Measurements from ENCODE around the gene SAP30L. TPM values are rescaled to one million over a fixed set of nuclear protein-coding genes. Genes with fewer than 3 reads are reported as not detected.

The SAP30L gene
- total RNA-seq, 2 experiments from 2014 or later, result 22.1 to 24.5 TPM

- intact Hi-C loops (cut with DNase I, micrococcal nuclease), result loop anchor here in 1 of 2 experiments (5.0 kb wide), 3 partner anchors 249 to 411 kb away; partner anchors contain the start of genes CNOT8 and LARP1
- ATAC-seq (no peak), DNase-seq (peak; percentile 65)
- Mint-ChIP-seq H3K4me1 (peaks cover 43% of the 10 kb centered on the region), H3K27ac (peak overlapping the region; percentile 66), H3K27me3 (no peaks in the 10 kb centered on the region), H3K9me3 (ENCODE audit: low read depth) (no peaks in the 10 kb centered on the region), H3K4me3 (peak overlapping the region; percentile 87), H3K36me3 (ENCODE audit: low read depth) (peaks cover 30% of the 10 kb centered on the region)
- POLR2A ChIA-PET, result no interaction called here
- CTCF ChIA-PET, result interaction anchor here (0.6 to 0.9 kb wide), 2 partner anchors 22 to 172 kb away, joined by 3 to 5 read pairs; no protein-coding TSS in a partner anchor
These were observed 645 bp downstream of the SAP30L start for GRCh38 chr5:154446195-154447088.

GRCh38 chr5:154447089-154447725 is 1.4 kb downstream of the SAP30L start:
- DNase-seq (no peak), ATAC-seq (no peak)
- ChIA-PET POLR2A (no interaction called here), CTCF (interaction anchor here (0.6 to 1.6 kb wide), 5 partner anchors 11 to 200 kb away, joined by 3 to 5 read pairs (median 4); no protein-coding TSS in a partner anchor)
- Mint-ChIP-seq H3K27me3 (no peaks in the 10 kb centered on the region), H3K9me3 (ENCODE audit: low read depth) (no peaks in the 10 kb centered on the region), H3K36me3 (ENCODE audit: low read depth) (peaks cover 27% of the 10 kb centered on the region), H3K4me1 (peaks cover 43% of the 10 kb centered on the region), H3K4me3 (peak overlapping the region; percentile 87), H3K27ac (peak overlapping the region; percentile 66)
- intact Hi-C loops (cut with DNase I, micrococcal nuclease), result loop anchor here in 1 of 2 experiments (5.0 kb wide), 3 partner anchors 250 to 410 kb away; partner anchors contain the start of genes CNOT8 and LARP1

- Mint-ChIP-seq H3K27ac (no peak overlapping the region), H3K27me3 (no peaks in the 10 kb centered on the region), H3K4me3 (no peak overlapping the region), H3K36me3 (ENCODE audit: low read depth) (peaks cover 34% of the 10 kb centered on the region), H3K4me1 (peaks cover 37% of the 10 kb centered on the region), H3K9me3 (ENCODE audit: low read depth) (no peaks in the 10 kb centered on the region)
- no peak for ATAC-seq
- intact Hi-C loops (cut with DNase I, micrococcal nuclease), result loop anchor here in 1 of 2 experiments (5.0 kb wide), 3 partner anchors 252 to 408 kb away; partner anchors contain the start of genes CNOT8 and LARP1
- no peak for DNase-seq
- POLR2A ChIA-PET, result no interaction called here
- CTCF ChIA-PET, result interaction anchor here (1.6 to 1.9 kb wide), 2 partner anchors 13 to 74 kb away, joined by 3 to 6 read pairs; no protein-coding TSS in a partner anchor
These were observed 4.0 kb downstream of the SAP30L start for GRCh38 chr5:154449786-154450185.

GRCh38 chr5:154451957-154452356 is 6.2 kb downstream of the SAP30L start:
- peaks cover 35% of the 10 kb centered on the region for H3K4me1 Mint-ChIP-seq
- no peak for ATAC-seq
- no peak overlapping the region for H3K4me3 Mint-ChIP-seq
- CTCF ChIA-PET, result no interaction called here
- peaks cover 40% of the 10 kb centered on the region for H3K36me3 Mint-ChIP-seq (ENCODE audit: low read depth)
- H3K27ac Mint-ChIP-seq, result no peak overlapping the region
- no peaks in the 10 kb centered on the region for H3K27me3 Mint-ChIP-seq
- POLR2A ChIA-PET, result no interaction called here
- DNase-seq, result no peak
- H3K9me3 Mint-ChIP-seq (ENCODE audit: low read depth), result no peaks in the 10 kb centered on the region
- intact Hi-C loops (cut with DNase I, micrococcal nuclease), result no loop called here

- ATAC-seq (no peak), DNase-seq (no peak)
- Mint-ChIP-seq H3K36me3 (ENCODE audit: low read depth) (peaks cover 47% of the 10 kb centered on the region), H3K4me3 (no peak overlapping the region), H3K9me3 (ENCODE audit: low read depth) (no peaks in the 10 kb centered on the region), H3K27me3 (no peaks in the 10 kb centered on the region), H3K27ac (no peak overlapping the region), H3K4me1 (peaks cover 3% of the 10 kb centered on the region)
- intact Hi-C loops (cut with DNase I, micrococcal nuclease), result no loop called here
- ChIA-PET POLR2A (no interaction called here), CTCF (interaction anchor here (1.6 kb wide), 1 partner anchor 13 kb away, joined by 4 read pairs; no protein-coding TSS in a partner anchor)
These were observed 9.8 kb downstream of the SAP30L start for GRCh38 chr5:154455585-154455984.

- CTCF ChIA-PET, result interaction anchor here (0.6 to 1.6 kb wide), 3 partner anchors 12 to 40 kb away, joined by 3 to 5 read pairs (median 4); no protein-coding TSS in a partner anchor
- peaks cover 38% of the 10 kb centered on the region for H3K36me3 Mint-ChIP-seq (ENCODE audit: low read depth)
- no peak for ATAC-seq
These were observed 10.7 kb downstream of the SAP30L start for GRCh38 chr5:154456540-154456939.

GRCh38 chr5:154459015-154459414 is 13.2 kb downstream of the SAP30L start:
- CTCF ChIA-PET, result interaction anchor here (0.5 to 2.3 kb wide), 4 partner anchors 8 to 360 kb away, joined by 3 to 6 read pairs (median 4); no protein-coding TSS in a partner anchor
- POLR2A ChIA-PET, result interaction anchor here (0.7 kb wide), 1 partner anchor 108 kb away, joined by 4 read pairs; no protein-coding TSS in a partner anchor
- Mint-ChIP-seq H3K9me3 (ENCODE audit: low read depth) (no peaks in the 10 kb centered on the region), H3K27ac (no peak overlapping the region), H3K36me3 (ENCODE audit: low read depth) (peaks cover 26% of the 10 kb centered on the region), H3K4me1 (no peaks in the 10 kb centered on the region), H3K4me3 (no peak overlapping the region), H3K27me3 (no peaks in the 10 kb centered on the region)
- DNase-seq (no peak), ATAC-seq (no peak)
- intact Hi-C loops (cut with DNase I, micrococcal nuclease), result no loop called here

More at GRCh38 chr5:154456540-154456939, 10.7 kb downstream of the SAP30L start:
- no peak for DNase-seq
- POLR2A ChIA-PET, result no interaction called here
- intact Hi-C loops (cut with DNase I, micrococcal nuclease), result no loop called here
- Mint-ChIP-seq H3K9me3 (ENCODE audit: low read depth) (no peaks in the 10 kb centered on the region), H3K27me3 (no peaks in the 10 kb centered on the region), H3K4me3 (no peak overlapping the region), H3K27ac (no peak overlapping the region), H3K4me1 (no peaks in the 10 kb centered on the region)

- ATAC-seq, result no peak
- no peaks in the 10 kb centered on the region for H3K9me3 Mint-ChIP-seq (ENCODE audit: low read depth)
- POLR2A ChIA-PET, result no interaction called here
- no peak for DNase-seq
- intact Hi-C loops (cut with DNase I, micrococcal nuclease), result no loop called here
- H3K36me3 Mint-ChIP-seq (ENCODE audit: low read depth), result peaks cover 23% of the 10 kb centered on the region
- no peak overlapping the region for H3K4me3 Mint-ChIP-seq
- H3K4me1 Mint-ChIP-seq, result no peaks in the 10 kb centered on the region
- no peak overlapping the region for H3K27ac Mint-ChIP-seq
- CTCF ChIA-PET, result interaction anchor here (1.8 to 3.9 kb wide), 2 partner anchors 12 to 387 kb away, joined by 6 to 15 read pairs; no protein-coding TSS in a partner anchor
- no peaks in the 10 kb centered on the region for H3K27me3 Mint-ChIP-seq
These were observed 14.4 kb downstream of the SAP30L start for GRCh38 chr5:154460172-154460571.

GRCh38 chr5:154461531-154461930 is 15.7 kb downstream of the SAP30L start:
- H3K9me3 Mint-ChIP-seq (ENCODE audit: low read depth), result no peaks in the 10 kb centered on the region
- ATAC-seq (no peak), DNase-seq (no peak)
- no peak overlapping the region for H3K27ac Mint-ChIP-seq
- peaks cover 14% of the 10 kb centered on the region for H3K36me3 Mint-ChIP-seq (ENCODE audit: low read depth)
- no peaks in the 10 kb centered on the region for H3K27me3 Mint-ChIP-seq
- no peak overlapping the region for H3K4me3 Mint-ChIP-seq
- intact Hi-C loops (cut with DNase I, micrococcal nuclease), result no loop called here
- ChIA-PET POLR2A (no interaction called here), CTCF (interaction anchor here (0.6 to 3.9 kb wide), 3 partner anchors 8 to 389 kb away, joined by 3 to 15 read pairs (median 5); no protein-coding TSS in a partner anchor)
- no peaks in the 10 kb centered on the region for H3K4me1 Mint-ChIP-seq

GRCh38 chr5:154464438-154464837 is 18.6 kb downstream of the SAP30L start:
- DNase-seq (no peak), ATAC-seq (no peak)
- Mint-ChIP-seq H3K4me1 (no peaks in the 10 kb centered on the region), H3K27me3 (peaks cover 6% of the 10 kb centered on the region), H3K4me3 (no peak overlapping the region), H3K27ac (no peak overlapping the region), H3K36me3 (ENCODE audit: low read depth) (peaks cover 2% of the 10 kb centered on the region), H3K9me3 (ENCODE audit: low read depth) (no peaks in the 10 kb centered on the region)
- CTCF ChIA-PET, result interaction anchor here (0.7 to 1.4 kb wide), 2 partner anchors 59 to 143 kb away, joined by 3 to 5 read pairs; no protein-coding TSS in a partner anchor
- POLR2A ChIA-PET, result no interaction called here
- intact Hi-C loops (cut with DNase I, micrococcal nuclease), result no loop called here

- intact Hi-C loops (cut with DNase I, micrococcal nuclease), result no loop called here
These were observed 19.4 kb downstream of the SAP30L start for GRCh38 chr5:154465169-154465568.

More at GRCh38 chr5:154465169-154465568, 19.4 kb downstream of the SAP30L start:
- ChIA-PET POLR2A (no interaction called here), CTCF (interaction anchor here (0.5 to 5.8 kb wide), 3 partner anchors 37 to 146 kb away, joined by 3 to 73 read pairs (median 7); no protein-coding TSS in a partner anchor)
- Mint-ChIP-seq H3K36me3 (ENCODE audit: low read depth) (peaks cover 2% of the 10 kb centered on the region), H3K9me3 (ENCODE audit: low read depth) (no peaks in the 10 kb centered on the region), H3K4me1 (no peaks in the 10 kb centered on the region), H3K27ac (no peak overlapping the region), H3K27me3 (peaks cover 10% of the 10 kb centered on the region), H3K4me3 (no peak overlapping the region)
- ATAC-seq (no peak), DNase-seq (no peak)

Measured in activated CD4-positive, alpha-beta T cell treated with anti-CD3 and anti-CD28 coated beads for 36 hours (primary cell).